Stimulated activated CD8-positive, alpha-beta memory T cell treated with anti-CD3 and anti-CD28 coated beads, Interleukin-4, amount 100 ng/mL, for 1 hour (primary cell): Measurements from ENCODE around the gene SEMA3G.

Experiments
- DNase-seq, 2 donors: peaks; one replicate each; pipeline ENCODE4 v3.0.0-alpha.2; 2020; ENCODE audit warnings: low read depth in 2 of 2, low spot score in 1 of 2

SEMA3G gene

DNA sequence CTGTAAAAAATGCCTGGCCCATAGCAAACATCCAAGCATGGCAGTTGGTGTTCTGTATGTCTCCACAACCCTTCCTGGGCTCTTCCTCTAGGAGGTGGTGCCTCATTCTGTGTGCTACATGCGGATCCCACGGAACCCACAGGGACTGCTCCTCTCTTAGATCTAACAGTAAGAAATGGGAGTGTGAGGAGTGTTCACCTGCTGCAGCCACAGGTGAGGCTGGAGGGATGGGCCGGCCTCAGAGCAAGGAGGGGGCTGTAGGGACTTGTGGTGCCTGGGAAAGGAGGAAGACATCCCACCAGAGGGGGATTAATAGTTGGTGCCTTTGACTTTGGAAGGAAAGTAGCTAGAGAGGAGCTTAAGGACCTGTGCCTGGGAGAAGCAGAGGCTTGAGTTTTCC is 22.2 kb downstream of the SEMA3G start:
- DNase-seq = no peak

DNA sequence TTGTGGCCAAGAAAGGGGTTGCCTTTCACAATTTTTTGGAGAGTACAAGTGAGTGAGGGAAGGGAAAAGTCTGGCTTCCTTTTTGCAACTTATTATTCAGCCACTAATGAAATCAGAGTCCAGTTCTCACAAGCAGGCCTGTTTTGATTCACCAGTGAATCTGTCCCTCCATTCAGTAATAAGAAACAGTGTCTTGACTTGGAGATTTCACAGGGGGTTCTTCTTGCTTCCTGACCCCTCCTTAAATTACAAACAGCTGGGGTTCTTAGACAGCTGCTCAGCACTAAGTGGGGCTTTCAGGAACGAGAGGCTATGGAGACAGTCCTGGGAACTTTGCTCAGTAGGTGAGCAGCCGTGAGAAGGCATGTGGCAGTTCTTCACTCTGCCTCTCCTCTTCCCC is 24.5 kb downstream of the SEMA3G start:
- DNase-seq = no peak

DNA sequence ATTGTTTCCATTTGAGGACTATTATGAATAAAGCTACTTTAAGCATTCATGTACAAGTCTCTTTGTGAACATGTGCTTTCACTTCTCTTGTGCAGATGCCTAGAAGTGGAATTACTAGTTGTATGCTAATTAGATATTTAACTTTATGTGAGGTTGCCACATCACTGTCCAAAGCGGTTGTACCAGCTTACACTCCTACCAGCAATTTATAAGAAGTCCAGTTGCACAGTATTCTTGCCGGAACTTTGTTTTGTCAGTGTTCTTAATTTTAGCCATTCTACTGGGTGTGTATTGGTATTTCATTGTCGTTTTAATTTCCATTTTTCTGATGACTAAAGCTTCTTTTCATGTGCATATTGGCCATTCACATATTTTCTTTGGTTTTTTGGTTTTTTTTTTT is 29.1 kb downstream of the SEMA3G start:
- DNase-seq = no peak

DNA sequence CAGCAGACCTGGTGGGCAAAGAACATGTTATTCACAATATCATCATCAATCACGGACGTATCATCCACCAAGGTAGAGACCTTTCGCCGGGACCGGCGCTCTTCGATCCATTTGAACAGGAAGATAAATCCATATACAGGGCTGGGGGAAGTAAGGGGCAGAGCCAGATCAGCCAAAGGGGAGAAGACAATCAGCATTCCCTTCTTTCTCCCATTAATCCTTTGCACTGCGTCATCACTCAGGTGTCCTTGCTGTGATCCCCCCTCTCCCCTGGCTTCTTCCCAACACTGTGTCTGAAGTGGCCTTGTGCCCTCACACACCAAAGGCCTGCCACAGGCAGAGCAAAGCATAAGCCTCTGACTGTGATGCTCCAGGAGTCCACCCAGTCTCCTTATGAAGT is 36.4 kb downstream of the SEMA3G start:
- no peak for DNase-seq

DNA sequence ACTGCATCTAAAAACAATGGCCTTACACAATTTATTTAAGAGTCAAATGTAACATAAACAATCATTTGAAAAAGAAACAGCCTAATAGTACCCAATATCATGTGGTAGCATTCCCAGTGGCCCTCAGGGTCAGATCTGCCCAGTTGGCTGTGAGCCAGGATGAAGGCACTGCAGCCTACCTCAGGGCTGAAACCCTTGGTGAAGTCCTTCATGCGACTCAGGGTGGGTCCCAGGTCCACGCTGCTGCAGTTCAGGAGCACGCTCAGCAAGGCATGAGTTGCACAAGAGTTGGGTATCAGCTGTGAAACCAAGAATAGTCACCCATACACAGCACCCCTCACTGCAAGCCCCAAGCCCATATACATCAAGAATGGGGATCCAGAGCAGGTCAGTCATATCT is 37.1 kb downstream of the SEMA3G start:
- no peak for DNase-seq

DNA sequence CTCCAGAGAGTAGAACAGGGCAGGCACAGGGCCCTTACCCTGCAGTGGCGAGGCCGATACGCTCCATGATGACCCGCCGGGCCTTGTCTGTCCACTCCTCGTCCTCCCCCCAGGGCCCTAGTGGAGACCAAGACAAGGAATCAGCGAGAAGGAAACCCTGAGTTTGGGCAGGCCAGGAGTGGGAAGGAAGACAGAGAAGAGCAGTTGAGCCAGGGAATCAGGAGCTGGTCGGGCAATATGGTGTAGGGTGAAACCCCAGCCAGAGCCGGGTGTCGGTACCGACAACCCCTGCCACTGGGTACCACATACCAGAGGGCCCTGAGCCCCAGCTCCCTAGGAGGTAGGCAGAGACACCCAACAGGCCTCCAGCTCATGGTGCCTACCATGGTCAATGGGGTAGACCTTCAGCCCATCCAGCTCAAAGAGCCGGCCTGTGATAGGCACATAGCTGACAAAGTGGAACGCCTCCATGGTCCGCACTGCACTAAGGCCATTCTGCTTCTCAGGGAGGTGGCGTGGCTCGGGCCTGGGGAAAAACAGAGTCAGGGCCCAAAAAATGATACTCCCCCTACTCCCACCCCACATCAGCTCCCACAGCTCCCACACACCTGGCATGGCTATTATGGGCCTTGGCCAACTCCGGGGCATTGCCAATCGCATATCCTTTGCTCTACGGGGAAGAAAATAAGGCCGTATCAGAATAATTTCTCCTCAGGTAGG is 38.0 kb downstream of the SEMA3G start:
- no peak for DNase-seq

DNA sequence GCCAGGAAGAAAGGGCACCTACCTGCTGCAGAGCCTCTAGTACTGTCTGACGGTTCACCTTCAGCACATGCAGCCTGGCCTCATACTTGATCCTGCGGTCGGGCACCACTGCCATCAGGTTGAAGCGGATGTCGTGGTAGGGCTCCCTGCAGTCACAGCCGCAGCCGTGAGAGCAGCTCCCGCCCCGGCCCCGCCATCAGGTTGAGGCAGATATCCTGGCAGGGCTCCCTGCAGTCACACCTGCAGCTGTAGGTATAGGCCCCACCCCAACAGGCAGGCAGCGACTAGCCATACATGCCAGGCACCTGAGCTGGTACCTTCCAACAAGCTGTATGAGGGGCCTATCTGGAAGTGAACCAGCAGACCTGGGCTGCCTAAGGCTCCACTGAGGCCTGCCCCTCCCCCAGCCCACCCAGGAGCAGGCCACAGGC is 38.7 kb downstream of the SEMA3G start:
- no peak for DNase-seq

DNA sequence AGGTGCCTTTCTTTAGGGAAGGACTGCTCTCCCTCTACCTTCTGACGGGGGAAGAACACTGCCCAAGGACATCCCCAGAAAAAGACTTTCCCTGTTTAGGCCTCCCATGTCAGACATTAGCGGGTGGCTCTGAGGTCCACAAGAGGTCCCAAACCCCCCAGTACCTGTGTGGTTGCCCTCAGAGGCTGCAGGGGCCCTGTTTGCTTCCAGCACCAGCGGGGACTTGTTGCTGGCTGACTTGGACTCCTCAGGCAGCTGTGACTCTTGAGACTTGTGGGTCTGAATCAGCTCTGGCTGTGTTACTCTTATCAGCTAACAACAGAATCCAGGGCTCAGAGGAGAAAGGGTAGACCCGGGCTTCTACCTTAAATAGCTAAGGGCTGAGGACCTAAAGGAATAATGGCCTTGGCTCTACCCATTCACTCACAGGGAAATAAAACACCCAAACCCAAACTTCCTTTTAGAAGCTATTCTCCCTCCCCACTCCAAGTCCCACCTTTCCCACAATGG is 39.2 kb downstream of the SEMA3G start:
- DNase-seq = no peak

DNA sequence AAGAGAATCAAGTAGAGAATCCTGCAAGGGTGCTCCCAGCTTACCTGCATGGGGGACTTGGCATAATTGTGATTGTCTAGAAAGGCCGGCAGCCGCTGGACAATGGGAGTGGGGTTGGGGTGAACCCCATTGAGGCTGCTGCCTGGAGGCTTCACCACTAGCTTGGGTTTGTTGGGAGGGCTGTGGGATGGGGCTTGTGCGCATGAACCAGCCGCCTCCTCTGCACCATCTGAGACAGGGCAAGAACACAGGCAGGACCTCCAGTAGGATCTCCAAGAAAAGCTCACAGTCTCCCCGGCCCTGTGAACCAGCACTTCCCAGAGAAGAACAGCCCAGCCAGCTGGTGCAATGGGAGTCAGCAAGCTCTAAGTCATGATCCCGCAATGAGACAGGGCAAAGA is 39.8 kb downstream of the SEMA3G start:
- DNase-seq = no peak

DNA sequence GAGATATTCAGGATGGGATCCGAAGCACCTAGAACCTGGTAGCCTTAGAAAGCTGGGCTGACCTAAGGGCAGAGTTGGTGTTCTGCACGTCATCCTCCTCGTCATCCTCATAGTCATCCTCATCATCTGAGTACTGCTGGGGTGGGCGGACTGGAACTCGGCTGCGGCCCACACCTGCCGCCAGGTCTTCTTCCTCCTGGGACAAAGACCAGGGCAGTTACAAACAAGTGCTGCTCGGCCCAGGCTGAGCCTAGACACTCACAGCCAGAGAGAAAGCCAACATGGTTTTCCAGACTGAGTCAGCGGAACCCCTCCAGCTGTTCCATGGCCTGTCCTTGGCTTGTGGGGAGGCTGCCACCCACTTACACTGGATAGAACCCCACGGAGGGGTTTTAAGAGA is 40.5 kb downstream of the SEMA3G start:
- DNase-seq = no peak

DNA sequence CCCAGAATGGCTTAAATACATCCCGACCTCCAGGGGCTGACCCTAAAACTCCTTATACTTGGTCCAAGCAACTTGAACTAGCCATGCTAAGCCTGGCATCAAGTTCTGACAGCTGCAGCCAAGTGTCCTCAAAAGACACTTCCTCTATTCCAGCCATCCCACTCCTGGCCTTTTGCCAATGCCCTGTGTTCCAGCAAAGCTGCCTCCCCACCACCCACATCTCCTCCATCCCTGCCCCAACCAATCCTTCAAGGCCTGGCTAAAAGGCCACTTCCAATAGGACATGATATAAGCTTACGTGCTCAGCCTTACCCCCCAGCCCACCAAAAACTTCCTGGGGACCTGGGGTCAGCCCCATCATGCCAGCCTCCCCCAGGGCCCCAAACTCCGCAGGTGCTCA is 40.9 kb downstream of the SEMA3G start:
- DNase-seq = no peak

DNA sequence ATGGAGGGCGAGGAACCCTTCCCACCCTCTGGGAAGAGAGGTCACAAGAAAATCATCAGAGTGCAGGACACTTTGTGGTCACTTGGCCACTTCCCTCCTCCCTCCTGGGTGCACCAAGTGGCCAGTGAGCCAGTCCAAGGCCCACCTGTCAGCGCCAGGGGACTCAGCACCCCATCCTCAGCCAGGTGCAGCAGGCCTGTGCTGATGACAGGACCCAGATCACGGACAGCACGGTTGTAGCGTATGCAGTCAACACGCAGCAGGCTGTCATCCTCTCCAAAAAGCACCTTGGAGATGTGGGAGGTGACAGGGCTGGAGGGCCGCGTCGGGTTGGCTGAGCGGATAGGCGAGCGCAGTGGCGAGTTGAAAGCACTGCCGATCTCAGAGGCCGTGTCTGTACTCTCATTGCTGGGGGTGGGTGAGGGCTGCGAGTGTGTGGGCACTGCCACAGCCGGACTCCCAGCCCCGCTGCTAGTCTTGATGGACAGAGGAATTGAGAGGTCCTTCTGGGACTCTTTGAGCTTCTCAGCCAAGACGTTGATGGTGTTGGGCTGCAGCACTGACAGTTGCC is 41.5 kb downstream of the SEMA3G start:
- no peak for DNase-seq

DNA sequence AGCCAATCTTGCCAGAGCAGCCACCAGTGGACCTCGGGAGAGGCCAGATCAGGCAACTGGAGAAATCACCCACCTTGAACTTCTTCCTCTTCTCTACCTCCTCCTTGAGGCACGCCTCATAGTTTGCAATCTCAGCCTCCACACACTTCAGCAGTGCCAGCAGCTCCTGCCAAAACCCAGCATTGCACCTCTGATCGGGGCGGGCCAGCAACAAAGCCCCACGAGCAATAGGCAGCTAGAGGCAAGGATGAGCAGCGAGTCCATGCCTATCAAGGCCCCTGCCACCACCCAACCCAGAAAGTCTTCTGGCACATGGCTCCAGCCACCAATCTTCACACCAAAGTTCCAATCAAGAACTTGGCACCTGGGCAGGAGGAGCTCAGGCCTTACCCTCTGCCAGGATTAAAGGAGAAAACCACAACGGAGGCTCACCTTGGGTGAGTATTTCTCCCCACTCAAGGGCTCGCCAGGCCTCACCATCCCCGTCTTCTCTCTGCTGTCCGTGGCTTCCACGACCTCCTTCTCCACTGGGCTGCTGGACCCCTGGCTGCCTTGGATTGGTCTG is 42.1 kb downstream of the SEMA3G start:
- no peak for DNase-seq

DNA sequence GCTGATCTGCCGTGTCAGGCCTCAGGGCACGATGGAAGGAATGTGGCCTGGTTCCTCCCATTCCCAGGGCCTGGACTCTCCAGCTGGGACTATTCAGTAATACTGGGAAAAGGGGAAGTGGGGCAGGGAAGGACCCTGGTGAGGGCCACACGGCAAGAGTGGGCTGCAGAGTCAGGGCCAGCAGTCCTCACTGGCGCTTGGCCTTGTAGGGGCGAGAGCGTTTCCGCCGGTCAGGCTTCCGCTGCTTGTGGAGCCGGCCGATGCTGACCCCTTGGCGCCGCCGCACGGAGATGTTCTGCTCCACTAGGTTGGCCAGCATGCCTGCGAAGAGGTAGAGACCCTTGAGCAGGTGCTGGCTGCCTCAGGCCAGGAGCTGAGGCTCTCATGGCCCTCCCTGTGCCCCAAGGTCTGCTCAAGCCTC is 42.8 kb downstream of the SEMA3G start:
- DNase-seq = no peak

DNA sequence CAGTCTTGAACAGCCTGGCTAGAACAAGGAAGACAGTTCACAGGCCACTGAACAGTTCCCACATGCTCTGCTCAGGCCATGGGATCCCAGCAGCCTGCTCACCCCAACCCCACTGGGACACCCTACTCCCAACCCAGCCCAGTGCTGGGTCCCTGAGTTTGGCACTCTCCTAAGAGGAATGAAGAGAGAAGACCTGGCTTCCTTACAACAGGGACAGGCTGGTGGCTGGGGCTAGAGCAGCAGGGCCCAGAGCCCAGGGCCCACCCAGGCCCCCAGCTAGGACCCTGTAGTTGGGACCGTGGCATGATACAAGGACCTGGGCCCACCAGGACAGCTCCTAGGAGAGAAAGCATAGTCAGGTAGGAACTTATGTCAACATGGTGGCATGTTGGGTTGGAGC is 43.4 kb downstream of the SEMA3G start:
- no peak for DNase-seq

DNA sequence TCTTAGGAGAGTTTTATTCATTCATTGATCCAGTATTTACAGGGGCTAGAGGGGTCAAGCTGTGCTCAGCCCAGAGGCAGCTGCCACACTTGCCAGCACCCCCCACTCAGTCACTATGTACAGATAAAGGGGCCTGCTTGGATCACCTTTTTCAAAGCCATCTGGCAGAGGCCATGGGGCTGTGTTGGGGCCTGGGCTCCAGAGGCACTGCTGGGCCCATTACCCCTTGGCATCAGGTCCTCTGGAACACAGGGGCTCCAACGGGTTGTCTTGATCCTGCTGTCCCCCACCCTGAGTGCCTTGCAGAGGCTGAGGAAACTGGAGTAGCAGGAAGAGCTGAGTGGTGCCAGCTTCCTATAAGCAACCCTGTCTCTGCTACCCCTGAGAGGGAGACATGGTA is 43.9 kb downstream of the SEMA3G start:
- no peak for DNase-seq

DNA sequence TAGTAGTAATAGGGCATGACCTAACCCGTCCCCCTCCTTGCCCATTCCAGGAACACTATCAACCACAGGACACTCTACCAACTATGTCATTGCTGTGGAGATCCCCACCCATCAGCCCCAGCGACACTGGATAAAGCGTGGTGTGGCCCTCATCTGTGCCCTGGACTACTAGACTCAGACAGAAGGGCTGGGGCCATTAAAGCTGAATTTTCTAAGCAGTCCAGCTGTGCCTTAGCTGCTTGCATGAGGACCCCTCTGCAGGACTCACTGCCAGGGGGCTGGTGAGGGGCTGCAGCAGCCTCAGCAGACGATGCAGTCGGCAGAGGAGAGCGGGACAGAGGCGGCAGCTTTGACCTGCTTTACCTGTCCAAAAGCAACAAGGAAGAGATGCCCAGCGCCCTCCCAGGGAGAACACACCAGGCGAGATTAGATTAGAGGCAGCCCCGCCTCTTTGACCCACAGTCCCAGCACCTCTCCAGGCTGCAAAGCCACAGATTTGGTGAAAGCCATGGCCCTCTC is 44.6 kb downstream of the SEMA3G start:
- no peak for DNase-seq

DNA sequence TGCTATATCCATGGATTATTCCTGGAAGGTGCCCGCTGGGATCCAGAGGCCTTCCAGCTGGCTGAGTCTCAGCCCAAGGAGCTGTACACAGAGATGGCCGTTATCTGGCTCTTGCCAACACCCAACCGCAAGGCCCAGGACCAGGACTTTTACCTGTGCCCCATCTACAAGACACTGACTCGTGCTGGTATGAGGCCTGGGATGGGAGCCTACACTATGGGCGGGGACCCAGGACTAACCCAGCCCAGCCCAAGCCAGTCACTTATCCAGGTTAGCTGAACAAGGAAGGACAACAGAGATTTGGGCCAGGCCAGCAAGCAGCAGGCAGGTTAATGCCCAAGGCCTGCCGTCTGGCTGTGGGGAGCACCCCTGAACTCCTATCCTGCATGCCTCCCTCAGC is 45.3 kb downstream of the SEMA3G start:
- DNase-seq = no peak

DNA sequence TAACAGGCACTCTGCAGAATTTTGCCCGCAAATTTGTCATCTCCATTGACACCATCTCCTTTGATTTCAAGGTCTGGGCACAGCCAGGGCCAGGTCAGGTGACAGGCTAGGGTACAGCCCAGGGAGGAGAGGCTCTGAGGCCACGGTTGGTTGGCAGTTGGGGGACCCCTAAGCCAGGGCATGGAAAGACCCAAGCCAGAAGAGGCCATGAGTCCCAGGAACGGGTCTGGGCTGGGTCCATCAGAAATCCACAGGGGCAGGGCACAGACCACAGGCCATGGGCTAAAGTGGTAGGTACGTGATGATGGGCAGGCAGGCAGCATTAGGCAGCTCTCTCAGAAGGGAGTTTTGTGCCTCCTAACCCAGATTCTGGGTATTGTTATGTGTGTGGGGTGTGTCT is 45.8 kb downstream of the SEMA3G start:
- no peak for DNase-seq

DNA sequence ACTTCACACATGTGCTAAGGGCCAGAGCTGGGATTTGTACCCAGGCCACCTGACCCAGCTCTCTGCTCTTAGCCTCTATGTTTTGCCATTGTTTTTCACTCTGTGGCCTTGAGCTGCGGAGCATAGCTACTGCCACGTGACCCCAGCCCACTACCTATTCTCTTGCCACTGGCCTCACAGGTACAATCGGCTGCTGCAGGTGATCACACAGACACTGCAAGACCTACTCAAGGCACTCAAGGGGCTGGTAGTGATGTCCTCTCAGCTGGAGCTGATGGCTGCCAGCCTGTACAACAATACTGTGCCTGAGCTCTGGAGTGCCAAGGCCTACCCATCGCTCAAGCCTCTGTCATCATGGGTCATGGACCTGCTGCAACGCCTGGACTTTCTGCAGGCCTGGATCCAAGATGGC is 46.2 kb downstream of the SEMA3G start:
- no peak for DNase-seq

DNA sequence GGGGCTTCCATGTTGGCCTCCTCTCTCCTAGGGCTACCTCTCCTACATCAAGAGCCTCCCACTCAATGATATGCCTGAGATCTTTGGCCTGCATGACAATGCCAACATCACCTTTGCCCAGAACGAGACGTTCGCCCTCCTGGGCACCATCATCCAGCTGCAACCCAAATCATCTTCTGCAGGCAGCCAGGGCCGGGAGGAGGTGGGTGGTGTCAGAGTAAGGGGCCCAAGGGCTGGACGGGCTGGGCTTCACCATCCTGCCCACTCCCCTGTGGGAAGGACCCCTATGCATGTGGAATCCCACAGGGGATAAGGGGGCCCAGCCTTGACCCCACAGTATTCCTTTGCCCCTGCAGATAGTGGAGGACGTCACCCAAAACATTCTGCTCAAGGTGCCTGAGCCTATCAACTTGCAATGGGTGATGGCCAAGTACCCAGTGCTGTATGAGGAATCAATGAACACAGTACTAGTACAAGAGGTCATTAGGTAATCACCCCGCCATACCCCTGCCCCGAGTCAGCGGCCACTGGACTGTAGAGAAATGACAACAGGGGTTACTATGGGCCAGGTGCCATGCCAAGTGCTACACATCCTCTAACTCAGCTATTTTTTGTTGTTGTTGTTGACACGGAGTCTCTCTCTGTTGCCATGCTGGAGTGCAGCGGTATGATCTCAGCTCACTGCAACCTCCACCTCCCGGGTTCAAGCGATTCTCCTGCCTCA is 47.1 kb downstream of the SEMA3G start:
- no peak for DNase-seq
